ENCODE results near the gene MISFA. TPM values are rescaled to one million over a fixed set of nuclear protein-coding genes. Genes with fewer than 3 reads are reported as not detected.

MISFA gene
- total and polyA plus RNA-seq, 2 of the 4 experiments (the other 2 are of a cell fraction) = 0.38 TPM; not detected in 1

DNA sequence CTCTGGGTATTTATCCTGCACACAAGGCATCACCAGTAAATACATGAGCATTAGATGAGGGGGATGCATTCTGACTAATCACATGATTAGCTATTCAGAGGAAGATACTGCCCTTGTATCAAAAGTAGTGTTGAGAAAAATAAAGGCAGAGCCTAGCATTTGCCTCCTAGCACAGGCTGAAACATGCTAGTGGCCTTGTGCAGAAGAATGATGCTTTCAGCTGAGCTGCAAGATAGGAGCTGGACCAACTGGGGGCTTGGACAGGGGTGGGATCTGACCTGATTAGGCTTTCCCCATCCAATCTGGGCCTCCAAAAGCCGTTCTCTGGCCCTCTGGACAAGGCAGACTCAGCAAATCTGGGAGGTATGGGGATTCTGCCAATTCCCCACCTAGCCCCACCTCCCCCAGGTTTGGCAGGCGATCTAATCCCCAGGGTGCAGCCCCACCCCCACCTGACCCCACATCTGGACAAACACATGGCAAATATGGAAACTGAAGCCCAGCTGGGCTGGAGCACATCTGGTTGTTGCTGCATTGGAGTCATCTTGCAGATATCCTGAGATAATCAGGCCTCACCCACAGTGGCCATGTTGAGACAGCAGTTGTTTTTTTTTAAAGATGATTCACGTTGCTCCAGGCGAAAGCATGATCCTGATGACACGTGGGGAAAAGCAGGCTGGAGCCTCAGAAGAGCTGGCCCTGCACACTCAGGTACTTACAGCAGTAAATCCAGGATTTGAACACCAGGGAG lies 4.4 kb upstream of the MISFA start:
- no peaks in the 10 kb centered on the region for H3K27me3 ChIP-seq (ENCODE audit: control insufficient read depth, insufficient read depth, low read length)
- CTCF ChIA-PET = no interaction called here
- 0 out of 2 replicates have a peak, but pooled peaks cover 4% of the 10 kb centered on the region for H4K20me1 ChIP-seq (ENCODE audit: insufficient read depth, low read length)
- H4K8ac ChIP-seq (ENCODE audit: low read depth in 2 of 2, low read length in 2 of 2) = 0 out of 4 replicates have a peak overlapping the region, but pooled peaks of 1 of the 2 experiments have one; percentile 34
- BruUV-seq (replicated peaks) = no TSS peak
- peaks cover 13% of the 10 kb centered on the region for H3K9me1 ChIP-seq (ENCODE audit: insufficient read depth, low read length)
- POLR2A ChIA-PET (ENCODE audit: unreplicated experiment) = no interaction called here
- no peak overlapping the region for H3K23ac ChIP-seq (ENCODE audit: low read depth, low read length)
- H2AFZ ChIP-seq (replicated peaks; ENCODE audit: low read length, poor library complexity) = peak overlapping the region; percentile 28
- no peak overlapping the region for H2BK5ac ChIP-seq (ENCODE audit: low read depth, low read length, poor library complexity, severe bottlenecking)
- WGBS, 2 experiments (ENCODE audit: extremely low coverage in 2 of 2, insufficient read length in 1 of 2) = no CpG with 5 or more reads among the region's 5 CpGs
- no peak overlapping the region for H2BK15ac ChIP-seq (ENCODE audit: low read depth, low read length)
- H2AK9ac ChIP-seq (replicated peaks; ENCODE audit: low read depth, low read length, poor library complexity) = peak overlapping the region; percentile 75
- H3K18ac ChIP-seq (ENCODE audit: low read depth, low read length) = no peak overlapping the region
- TF ChIP-seq, protein P1, sequence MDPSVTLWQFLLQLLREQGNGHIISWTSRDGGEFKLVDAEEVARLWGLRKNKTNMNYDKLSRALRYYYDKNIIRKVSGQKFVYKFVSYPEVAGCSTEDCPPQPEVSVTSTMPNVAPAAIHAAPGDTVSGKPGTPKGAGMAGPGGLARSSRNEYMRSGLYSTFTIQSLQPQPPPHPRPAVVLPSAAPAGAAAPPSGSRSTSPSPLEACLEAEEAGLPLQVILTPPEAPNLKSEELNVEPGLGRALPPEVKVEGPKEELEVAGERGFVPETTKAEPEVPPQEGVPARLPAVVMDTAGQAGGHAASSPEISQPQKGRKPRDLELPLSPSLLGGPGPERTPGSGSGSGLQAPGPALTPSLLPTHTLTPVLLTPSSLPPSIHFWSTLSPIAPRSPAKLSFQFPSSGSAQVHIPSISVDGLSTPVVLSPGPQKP (IDR thresholded peaks at IDR 0.05; ENCODE audit: borderline replicate concordance, low read depth, low read length) = no peak
- TF ChIP-seq BHLHE40 (IDR thresholded peaks at IDR 0.05; ENCODE audit: low read depth, low read length) (peak; percentile 16; the same call in 1 of the 2 replicates), MXI1 (IDR thresholded peaks at IDR 0.05; ENCODE audit: borderline replicate concordance, low read depth, low read length) (peak; percentile 93), RCOR1 (IDR thresholded peaks at IDR 0.05; ENCODE audit: insufficient replicate concordance, low read length) (peak; percentile 77), MAFK (IDR thresholded peaks at IDR 0.05; ENCODE audit: low read depth, low read length) (no peak), CEBPB (IDR thresholded peaks at IDR 0.05; ENCODE audit: low read depth, low read length) (peak; percentile 2; the same call in 1 of the 2 replicates)
- TF ChIP-seq, protein P2, sequence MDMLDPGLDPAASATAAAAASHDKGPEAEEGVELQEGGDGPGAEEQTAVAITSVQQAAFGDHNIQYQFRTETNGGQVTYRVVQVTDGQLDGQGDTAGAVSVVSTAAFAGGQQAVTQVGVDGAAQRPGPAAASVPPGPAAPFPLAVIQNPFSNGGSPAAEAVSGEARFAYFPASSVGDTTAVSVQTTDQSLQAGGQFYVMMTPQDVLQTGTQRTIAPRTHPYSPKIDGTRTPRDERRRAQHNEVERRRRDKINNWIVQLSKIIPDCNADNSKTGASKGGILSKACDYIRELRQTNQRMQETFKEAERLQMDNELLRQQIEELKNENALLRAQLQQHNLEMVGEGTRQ (IDR thresholded peaks at IDR 0.05; ENCODE audit: low read depth, low read length) = peak; percentile 63; the same call in 1 of the 2 replicates
- H3K4me2 ChIP-seq (ENCODE audit: low read depth, low read length) = no peak overlapping the region
- in situ Hi-C loops (cut with MboI; ENCODE audit: low sequenced_read_pairs) (no loop called here), dilution Hi-C loops (cut with HindIII; ENCODE audit: low sequenced_read_pairs, unreplicated experiment) (no loop called here), intact Hi-C loops (cut with micrococcal nuclease) (no loop called here)
- no peaks in the 10 kb centered on the region for H3K9me3 ChIP-seq (ENCODE audit: control insufficient read depth, insufficient read depth, low read length)
- no peak overlapping the region for H3K14ac ChIP-seq (replicated peaks; ENCODE audit: low read depth, low read length)
- H3K9ac ChIP-seq (ENCODE audit: low read depth, low read length) = no peak overlapping the region
- ATAC-seq (ENCODE audit: low read depth) (peak; percentile 86), DNase-seq (peak; percentile 88)
- no peaks in the 10 kb centered on the region; the same call in 1 of the 2 replicates for H3K4me1 ChIP-seq (ENCODE audit: control insufficient read depth, insufficient read depth, low read length)
- H3K4me3 ChIP-seq (ENCODE audit: insufficient read depth, low read depth, low read length) = no peak overlapping the region
- H3K79me1 ChIP-seq (ENCODE audit: low read depth in 1 of 2, low read length in 2 of 2) = peaks cover 28 to 43% of the 10 kb centered on the region in 2 experiments
- H2AK5ac ChIP-seq (ENCODE audit: low read depth, low read length) = 0 out of 2 replicates have a peak overlapping the region, but pooled peaks have one; percentile 68
- no peak overlapping the region for H3K27ac ChIP-seq (ENCODE audit: insufficient read depth, low read length)
- no peak overlapping the region for H2BK20ac ChIP-seq (ENCODE audit: low read depth, low read length)
- no peak overlapping the region for H4K5ac ChIP-seq (ENCODE audit: low read depth, low read length)
- peaks cover 5% of the 10 kb centered on the region for H3K36me3 ChIP-seq (ENCODE audit: control insufficient read depth, insufficient read depth, low read length)
- no peak overlapping the region for H2BK120ac ChIP-seq (ENCODE audit: low read depth, low read length)
- H4K91ac ChIP-seq (ENCODE audit: insufficient read depth, low read depth, low read length) = 0 out of 2 replicates have a peak overlapping the region, but pooled peaks have one; percentile 19
- peak overlapping the region; percentile 48 for H3K4ac ChIP-seq (ENCODE audit: low read depth, low read length)
- H3K56ac ChIP-seq (ENCODE audit: extremely low read depth, insufficient read depth, low read length) = no peak overlapping the region
